CD4-positive, alpha-beta T cell treated with Interferon alpha-2 for 1 hour (primary cell): ENCODE data around the gene SHISAL1.
A peak's percentile ranks its signal among the peaks of the same experiment; 100 is the strongest.

Experiments
- DNase-seq, 2 donors: peaks; one replicate each; pipeline ENCODE4 v3.0.0-alpha.2; 2020 to 2022

Gene SHISAL1

DNA sequence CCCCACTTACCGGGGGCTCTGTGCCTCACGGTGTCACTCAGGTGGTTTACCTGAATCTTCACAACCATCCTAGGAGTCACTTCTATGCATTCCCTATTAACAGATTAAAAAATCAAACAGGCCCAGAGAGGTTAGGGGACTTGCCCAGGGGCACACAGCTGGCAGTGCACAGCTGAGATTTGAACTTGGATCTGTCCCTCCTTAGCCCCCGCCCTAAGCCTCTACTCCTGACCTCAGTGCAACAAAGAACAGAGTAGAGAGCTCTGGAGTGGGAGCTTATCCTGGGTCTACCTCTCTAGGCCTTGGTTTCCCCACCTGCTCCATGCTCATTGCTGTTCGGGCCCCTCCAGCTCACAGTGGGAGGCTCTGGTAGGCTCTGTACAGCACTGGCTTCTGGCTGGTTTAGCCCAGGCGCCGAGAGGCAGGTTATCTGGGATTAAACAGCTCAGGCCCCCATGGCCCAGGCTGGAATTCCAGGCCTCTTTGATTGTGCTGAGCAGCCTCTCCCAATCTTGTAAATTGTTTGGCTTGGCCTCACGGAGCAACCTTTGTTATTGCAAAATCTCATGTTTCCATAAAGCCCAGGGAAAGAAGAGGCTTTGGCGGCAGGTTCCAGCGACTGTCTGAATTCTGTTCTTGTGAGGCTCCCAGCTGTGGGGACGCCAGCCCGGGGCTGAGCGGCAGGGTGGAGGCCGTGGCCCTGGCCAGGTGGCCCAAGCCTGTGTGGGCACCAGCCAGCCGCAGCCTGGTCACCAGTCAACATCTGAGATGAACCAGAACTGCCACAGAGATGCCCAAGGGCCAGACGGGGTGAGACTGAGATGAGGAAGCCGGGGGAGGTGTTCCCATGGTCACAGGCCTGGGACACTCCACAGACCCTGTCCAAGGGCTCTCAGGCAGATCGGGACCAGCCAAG lies 28.9 kb upstream of the SHISAL1 start:
- no peak for DNase-seq

DNA sequence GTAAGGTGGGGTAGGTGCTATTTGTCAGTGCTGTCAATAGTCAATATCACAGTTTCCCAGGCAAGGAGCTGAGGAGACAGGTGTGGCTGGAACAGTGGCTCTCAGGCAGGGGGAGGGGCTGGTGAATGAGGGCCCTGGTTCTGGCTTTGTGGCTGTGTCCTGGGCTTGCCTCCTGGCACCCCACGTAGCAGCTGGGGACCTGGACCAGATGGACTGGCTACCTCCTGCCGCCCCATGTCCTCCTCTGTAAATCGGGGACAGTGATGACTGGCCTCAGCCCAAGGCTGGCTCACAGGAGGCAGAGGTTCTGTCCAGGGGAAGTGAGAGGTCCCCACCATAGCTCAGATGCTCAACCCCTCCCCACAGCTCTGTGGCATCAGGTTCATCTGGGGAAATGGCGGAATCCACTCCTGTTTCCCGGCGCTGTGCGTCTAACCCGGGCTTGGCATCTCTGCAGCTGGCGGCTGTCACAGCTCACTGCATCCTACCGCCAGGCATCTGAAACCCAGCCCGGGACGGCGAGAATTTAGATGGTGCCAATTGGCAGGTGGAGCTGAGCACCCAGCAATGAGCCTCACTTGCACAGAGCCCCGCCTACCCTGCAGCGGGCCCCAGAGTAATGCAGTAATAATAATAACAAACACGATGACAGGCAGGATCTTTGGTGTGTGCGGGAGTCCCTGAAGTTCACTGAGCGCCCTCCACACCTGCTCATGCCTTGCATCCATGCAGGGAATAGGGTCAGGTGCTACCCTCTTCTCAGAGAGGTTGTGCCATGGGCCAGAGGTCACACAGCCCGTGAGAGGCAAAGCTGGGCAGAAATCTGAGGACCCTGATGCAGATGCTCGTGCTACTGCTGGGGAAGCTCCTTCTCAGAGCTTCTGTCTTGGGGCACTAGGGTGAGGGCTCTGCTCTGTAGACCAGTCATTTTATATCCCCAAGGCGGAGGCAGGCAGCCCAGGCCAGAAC lies 27.8 kb upstream of the SHISAL1 start:
- DNase-seq: no peak

DNA sequence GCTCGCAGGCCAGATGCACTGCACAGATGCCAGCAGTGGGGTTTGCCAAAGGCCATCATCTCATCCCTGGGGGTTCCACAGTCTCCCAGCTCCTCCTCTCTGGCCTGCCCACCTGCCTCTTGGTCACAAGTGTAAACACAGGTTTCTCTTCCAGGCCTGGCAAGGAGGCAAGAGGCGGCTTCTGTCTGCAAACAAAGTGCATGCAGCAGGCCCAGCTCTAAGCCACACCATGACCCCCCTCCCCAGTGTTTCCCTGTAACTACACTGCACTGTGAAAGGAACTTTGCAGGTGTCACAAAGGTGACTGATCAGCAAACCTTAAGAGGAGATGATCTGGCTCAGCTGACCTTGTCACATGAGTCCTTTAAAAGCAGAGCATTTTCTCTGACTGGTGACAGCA lies 26.2 kb upstream of the SHISAL1 start:
- DNase-seq: no peak

DNA sequence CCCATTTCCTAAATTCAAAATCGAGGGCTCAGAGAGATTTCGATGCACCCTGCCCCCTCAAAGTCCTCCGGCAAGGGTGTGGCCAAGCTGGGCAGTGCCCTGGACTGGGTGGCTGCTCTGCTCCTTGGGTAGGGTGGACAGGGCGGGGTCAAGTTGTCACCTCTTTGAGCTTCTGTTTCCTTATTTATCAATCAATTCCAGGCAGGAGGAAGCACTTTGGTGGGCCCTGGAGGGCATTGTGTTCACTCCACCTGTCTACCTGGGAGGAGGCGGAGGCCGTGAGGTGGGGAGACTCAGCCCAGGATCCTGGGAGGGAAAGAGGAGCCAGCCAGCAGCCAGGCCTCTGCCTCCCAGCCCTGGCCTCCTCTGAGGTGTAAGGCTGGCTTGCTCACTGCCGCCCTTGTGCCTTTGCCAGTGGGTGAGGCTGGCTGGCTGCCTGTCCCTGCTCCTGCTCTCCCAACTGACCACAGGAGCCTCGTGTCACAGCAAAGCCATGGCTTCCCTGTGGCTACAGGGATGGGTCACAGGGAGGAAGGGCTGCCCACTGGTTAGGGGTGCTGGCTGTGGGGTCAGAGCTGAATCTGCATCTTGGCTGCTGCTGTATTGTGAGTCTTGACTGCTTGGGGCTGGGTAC lies 25.5 kb upstream of the SHISAL1 start:
- DNase-seq: no peak

DNA sequence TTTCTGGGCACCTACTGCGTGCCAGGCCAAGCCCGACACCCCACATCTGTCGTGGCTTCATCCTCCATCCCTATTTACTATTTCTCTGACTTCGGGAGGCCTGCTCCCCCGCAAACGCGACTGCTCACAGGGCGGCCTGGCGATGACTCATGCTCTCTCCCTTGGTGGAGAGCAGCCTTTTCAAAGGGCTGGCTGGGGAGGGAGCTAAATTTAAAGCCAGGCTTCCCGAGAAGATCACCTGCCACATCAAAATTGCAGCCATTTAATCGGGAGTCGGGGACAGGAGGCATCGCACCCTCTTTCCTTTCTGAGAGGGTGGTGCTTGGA lies 24.9 kb upstream of the SHISAL1 start:
- DNase-seq: no peak

DNA sequence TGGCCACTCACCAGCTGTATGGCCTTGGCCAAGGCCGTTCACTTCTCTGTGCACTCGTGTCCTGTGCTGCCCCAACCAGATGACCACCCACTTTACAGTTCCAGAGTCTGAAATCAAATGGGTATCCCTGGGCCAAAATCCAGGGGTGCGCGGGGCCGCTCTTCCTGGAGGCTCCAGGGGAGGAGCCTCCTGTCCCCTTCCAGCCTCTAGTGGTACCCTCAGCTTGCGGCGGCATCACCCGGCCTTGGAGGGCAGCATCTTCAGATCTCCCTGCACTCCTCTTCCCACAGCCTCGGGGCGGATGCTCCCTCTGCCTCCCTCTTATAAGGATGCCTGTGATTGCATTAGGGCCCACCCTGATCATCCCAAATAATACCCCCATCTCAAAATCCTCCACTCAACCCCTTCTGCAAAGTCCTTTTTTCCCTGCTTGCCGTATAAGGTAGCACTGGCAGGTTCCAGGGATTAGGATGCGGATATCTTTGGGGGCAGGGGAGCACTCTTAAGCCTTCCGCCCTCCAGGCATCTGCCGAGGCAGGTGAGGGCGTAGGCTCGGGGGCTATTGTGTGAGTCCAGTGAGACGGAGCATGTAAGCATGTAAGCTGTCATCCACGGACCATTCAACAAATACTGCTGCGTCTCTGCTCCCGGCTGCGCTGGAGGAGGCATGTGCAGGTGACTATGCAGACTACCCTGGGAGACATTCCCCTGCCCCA lies 24.4 kb upstream of the SHISAL1 start:
- no peak for DNase-seq

DNA sequence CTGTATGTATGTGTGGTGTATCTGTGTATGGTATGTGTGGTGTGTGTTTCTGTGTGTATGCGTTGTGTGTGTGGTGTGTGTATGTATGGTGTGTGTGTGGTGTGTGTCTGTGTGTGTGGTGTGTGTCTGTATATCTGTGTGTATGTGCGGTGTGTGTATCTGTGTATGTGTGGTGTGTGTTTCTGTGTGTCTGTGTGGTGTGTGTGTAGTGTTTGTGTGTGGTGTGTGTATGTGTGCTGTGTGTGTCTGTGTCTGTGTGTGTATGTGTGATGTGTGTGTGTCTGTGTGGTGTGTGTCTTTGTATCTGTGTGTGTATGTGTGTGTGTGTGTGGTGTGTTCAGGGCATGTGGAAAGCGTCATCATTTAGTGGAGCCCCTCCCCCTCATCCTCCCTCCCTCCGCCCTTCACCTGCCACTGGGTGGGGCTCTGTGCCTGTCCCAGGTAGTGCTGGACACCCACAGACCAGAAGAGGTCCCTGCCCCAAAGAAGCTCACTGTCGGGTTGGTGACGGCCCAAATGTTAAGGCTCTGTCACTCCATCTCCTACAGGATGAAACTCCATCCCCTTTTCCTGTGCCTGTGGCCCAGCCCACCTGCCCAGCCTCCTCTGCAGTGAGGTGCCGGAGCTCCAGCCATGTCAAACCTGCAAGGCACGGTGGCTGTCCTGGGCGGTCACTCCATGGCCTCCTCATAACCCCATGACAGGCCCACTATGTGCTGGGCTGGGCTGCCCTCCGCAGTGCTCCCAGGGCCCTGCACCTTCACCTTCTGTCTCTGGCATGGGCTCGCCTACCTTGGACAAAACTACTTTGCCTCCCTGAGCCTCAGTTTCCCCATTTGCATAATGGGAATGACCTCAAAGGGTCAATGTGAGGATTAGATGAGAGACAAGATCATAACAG lies 23.4 kb upstream of the SHISAL1 start:
- peak in 1 of 2 donors; percentile 8 for DNase-seq

DNA sequence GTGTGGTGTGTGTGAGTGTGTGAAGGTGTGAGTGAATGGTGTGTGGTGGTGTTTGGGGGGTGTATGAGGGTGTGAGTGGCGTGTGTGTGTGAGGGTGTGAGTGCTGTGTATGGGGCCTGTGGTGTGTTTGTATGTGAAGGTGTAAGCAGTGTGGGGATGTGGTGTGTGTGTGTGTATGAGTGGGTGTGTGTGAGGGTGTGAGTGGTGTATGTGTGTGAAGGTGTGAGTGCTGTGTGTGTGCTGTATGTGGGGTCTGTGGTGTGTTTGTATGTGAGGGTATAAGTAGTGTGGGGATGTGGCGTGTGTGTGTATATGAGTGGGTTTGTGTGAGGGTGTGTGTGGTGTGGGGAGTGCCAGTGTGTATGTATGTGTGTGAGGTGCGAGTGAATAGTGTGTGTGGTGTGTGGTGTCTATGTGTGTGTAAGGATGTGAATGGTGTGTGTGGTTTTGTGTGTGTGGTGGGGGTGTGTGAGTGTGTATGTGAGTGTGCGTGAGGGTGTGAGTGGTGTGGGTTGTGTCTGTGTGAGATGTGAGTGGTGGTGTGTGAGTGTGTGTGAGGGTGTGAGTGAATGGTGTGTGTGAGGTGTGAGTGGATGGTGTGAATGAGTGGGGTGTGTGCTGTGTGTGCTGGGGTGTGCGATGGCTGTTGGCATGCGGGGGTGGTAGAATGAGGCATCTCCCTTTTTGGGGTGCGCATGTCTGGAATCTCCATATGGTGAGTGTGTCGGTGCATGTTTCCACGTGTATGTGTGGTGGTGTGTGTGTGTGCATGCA lies 22.5 kb upstream of the SHISAL1 start:
- DNase-seq: no peak

DNA sequence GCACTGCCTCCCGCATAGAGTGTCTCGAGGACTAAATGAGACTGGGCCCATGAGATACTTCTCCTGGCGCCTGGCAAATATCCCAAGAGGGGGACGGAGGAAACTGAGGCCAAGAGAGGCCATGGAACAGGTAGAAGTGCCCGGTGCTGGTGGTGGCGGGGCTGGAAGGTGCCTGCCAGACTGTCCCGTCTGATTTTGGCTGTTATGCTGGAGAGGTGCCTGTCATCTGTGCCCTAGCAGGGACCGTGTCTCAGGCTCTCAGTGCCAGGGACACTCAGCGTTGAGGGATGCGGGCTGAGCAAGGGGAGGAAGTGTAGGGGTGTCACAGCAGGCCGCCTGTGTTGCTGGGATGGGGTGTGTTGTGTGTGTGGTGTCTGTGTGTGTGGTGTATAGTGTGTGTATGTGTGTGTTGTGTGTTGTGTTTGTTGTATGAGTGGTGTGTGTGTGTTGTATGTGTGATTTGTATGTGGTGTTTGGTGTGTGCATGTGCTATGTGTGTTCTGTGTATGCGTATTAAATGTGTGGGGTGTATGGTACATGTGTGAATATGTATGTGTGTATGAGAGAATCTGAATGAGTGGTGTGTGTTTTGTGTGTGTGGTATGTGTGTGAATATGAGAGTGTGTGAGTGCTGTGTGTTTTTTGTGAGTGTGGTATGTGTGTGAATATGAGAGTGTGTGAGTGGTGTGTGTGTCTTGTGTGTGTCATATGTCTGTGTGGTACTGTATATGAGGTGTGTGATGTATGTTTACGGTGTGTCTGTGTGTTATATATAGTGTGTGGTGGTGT lies 21.3 kb upstream of the SHISAL1 start:
- no peak for DNase-seq

DNA sequence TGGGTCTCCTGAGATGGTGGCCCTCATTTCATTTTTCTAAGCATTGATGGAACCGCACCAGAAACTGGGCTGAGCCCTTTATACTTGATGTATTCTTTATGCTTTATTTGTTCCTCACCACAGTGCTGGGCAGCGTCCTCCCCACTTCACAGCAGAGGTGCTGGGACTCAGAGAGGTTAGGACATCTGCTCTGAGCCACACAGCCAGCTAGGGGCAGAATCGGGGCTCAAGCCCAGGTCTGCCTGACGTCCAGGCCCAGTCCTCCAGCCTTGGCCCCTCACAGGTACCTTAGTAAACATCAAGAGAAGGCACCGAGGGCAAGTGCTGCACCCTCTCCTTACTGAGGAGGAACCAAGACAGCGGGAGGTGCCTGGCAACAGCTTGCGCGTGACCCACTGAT lies 20.2 kb upstream of the SHISAL1 start:
- DNase-seq: no peak

DNA sequence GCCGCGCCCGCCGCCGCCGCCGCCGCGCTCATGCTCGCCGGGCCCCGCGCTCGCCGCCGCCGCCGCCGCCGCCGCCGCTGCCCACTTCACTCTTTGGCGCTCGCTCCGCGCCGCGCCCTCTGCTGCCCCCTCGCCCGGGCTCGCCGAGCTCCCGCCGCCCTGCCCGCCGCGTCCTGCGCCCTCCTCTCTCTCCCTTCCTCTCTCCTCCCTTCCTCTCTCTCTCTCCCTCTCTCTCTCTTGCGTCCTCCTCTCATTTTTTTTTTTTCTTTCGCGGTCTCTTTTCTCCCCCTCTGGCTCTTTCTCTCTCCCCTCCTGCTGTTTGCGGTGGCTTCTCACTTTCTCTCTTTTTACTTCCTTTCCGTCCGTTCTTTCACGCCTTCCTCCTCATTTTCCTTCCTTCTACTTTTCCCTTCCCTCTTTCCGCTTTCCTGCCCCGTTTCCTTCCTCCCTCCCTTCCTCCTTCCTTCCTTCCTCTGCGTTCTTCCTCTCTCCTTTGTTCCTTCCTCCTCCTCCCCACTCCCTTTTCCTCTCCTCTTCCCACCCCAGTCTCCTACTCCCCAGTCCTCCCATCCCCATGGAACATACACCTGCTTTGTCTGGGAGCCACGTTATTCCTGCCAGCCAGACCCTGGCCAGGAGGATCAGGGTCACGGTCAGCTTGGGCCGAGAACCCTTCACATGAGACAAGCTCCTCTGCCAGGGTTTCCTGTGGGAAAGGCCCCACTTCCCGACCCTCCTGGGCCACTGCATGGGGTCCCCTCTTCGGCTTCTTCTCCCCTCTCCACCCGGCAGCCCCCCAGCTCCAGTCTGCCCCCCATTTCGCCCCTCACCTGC lies 19.3 kb upstream of the SHISAL1 start:
- DNase-seq: no peak

DNA sequence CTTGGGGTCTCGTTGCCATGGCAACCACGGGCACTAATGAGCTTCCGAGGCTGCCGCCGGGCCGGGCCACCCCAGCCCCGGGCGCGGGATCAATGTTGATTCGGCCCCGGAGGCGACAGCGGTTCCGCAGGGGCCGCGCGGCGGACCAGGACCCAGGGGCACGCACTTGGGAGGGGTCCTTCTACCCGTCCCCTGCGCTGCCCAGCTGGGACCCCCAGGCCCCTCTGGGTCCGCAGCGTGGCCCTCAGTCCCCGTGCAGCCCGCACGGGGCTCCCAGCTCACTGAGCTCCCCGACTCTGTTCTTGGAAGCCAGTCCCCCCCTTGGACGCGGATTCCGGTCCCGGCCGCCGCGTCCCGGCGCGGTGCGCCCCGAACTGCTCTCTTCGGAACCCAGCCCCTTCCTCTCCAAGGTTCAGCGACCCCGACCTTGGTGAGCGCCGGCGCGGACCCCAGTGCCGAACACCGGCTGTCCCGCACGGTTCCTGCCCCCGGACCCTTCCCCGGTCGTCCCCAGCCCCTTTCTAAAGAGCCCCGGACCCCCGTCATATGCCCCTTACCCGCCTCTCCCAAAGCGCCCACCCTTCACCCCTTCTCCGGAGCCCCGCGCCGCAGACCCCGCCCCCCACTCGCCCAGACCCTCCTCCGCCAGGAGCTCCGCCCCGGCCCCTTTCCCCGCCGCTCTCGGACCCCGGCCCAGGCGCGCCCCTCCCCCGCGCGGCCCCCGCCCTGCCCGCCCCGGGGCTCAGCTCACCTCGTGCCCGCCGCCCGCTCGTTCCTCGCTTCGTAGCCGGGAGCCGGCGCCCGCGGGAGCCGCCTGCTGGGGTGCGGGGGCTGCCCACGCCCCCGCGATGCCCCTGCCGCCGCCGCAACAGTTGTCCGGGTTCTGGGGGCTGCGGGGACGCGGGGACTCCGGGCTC lies 18.3 kb upstream of the SHISAL1 start:
- no peak for DNase-seq

DNA sequence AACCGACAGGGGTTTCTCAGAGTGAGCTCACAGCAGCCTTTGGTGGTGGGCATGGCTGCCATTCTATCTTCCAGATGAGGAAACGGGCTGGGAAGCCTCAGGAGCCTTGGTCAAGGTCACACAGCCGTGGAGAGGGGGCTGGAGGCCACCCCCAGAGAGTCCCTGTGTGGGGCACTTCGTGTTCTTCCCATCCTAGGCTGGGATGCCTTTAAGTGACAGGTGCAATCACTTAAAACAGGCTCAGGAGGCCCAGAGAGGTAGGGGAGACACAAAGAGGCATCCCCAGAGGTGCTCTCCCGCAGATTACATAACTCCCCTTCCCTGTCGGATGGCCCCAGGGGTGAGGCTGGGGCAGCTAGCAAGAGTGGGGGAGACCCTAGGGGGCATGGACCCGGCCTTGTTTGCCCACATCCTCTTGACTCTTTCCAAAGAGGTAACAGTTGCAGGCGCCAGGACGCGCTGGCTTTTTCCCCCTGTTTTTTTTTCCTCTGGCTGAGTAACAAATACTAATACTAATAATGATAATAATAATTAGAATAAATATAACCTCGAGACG lies 17.5 kb upstream of the SHISAL1 start:
- no peak for DNase-seq

DNA sequence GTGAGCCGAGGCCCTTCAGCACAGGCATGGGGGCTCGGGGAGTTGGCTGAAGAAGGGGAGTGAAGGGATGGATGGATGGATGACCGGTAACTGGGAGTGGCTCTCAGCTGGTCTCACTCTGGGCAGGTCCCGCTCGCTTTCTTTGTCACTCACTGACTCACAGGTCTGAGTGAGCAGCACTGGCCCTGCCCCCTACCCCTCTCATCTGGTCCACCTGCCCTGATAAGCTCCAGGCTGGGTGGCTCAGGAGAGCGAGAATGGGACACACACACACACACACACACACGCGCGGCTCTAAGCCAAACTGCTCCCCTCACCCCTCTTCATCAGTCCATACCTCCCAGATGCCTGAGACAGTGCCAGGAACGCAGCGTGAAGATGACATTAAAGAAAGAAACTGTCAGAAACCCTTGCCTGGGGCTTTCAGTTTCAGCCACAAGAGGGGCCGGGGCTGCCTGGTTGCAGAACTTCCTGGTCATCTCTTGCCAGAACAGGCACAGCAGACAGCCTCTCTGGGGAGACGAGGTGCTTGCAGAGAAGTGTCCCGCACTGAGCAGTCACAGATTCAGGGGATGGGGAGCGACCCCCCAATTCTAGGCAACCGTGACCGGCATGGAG lies 16.5 kb upstream of the SHISAL1 start:
- no peak for DNase-seq

DNA sequence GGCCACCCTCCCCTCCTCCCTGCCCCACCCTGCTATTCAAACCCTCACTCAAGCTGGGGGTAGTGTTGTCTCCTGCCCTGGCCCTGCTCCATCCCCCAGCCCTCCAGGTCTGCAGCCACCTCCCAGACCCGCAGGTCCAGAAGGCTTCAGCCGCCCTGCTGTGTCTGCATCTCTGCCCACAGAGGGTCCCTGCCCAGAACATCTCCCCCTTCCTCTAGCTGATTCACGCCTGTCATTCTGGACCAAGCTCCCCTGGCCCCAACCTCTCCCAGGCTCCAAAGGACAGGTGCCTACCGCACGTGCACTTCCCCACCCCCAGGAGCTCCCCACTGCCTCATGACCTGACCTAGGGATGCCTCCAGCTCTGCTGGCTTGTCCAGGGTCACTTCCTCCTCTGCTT lies 16.0 kb upstream of the SHISAL1 start:
- DNase-seq: no peak

DNA sequence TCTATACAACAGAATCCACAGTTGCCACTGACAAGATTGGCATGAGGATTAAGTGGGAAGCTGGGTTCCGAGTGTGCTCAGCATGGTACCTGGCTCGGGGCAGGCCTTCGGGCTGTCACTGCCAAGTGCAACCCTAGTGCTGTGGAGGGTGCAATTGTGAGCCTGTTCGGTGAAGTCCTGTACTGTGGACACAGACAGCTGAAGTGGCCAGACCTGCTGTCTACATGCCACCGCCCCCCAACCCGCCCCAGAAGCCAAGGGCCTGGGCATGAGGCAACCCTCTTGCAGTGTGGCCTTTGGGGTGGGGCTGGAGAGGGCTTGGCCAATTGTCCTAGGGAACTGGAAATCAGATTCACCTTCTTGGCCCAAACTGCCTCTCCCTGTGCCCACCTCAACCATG lies 15.6 kb upstream of the SHISAL1 start:
- no peak for DNase-seq

DNA sequence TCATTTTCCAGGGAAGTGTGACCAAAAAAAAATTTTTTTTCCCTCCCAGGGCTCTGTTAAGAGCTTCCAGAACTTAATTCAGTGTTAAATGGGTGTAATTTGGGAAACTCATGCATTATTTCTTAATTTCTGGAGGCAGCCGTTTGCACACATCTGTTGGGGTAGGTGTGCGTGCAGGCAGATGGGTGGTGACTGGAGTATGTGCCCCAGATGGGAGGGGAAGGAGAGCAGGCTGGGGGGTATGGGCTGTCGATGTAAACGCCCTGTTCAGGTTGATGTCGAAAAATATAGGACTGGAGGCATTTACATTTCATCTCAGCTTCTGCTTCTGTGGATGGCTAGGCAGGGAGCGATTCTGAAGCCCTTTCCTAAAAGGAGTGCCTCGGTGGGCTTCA lies 13.7 kb upstream of the SHISAL1 start:
- no peak for DNase-seq
